Inferior parietal cortex (tissue), 1 donor: ENCODE results near the gene ZFYVE26.
"Not testable (repeated sequence)": the region's sequence is repeated elsewhere in the genome, so short reads cannot be mapped to it uniquely, and the experiment has no call there.

Experiments
- DNase-seq: peaks from one replicate; pipeline ENCODE4 v3.0.0-alpha.2; 2016; ENCODE audit errors: extremely low spot score

ZFYVE26 gene

GRCh38 chr14:67709796-67710195 lies 106.6 kb downstream of the ZFYVE26 start:
- not testable (repeated sequence) for DNase-seq

GRCh38 chr14:67709346-67709745 lies 107.0 kb downstream of the ZFYVE26 start:
- DNase-seq: not testable (repeated sequence)

GRCh38 chr14:67705211-67705610 lies 111.2 kb downstream of the ZFYVE26 start:
- DNase-seq: no peak

GRCh38 chr14:67704484-67705089 lies 111.8 kb downstream of the ZFYVE26 start:
- peak; percentile 89 for DNase-seq

- no peak for DNase-seq
Observed at GRCh38 chr14:67703997-67704396, 112.4 kb downstream of the ZFYVE26 start.

GRCh38 chr14:67701492-67701891 lies 114.9 kb downstream of the ZFYVE26 start, which contains the start of gene RDH12:
RDH12 (plus strand) TSS chr14:67701886; CDS start chr14:67722643, 20,757 bp downstream.
- DNase-seq: not testable (repeated sequence)

- DNase-seq: no peak
Observed at GRCh38 chr14:67698179-67698578, 118.2 kb downstream of the ZFYVE26 start.

- no peak for DNase-seq
Observed at GRCh38 chr14:67697006-67697405, 119.4 kb downstream of the ZFYVE26 start.
